Fibroblast of skin of right quadriceps (primary cell): ENCODE data around the gene KPNA1.

Experiments used
- DNase-seq: peaks from one replicate; pipeline ENCODE4 v3.0.0-alpha.2; 2013

Gene KPNA1

GRCh38 chr3:122514123-122515019, at the start of gene KPNA1:
TSS of gene KPNA1 (minus strand) at chr3:122514939. CDS start at chr3:122496565, 18,374 bp downstream.
- DNase-seq = peak; percentile 86

- DNase-seq = peak; percentile 75
Observed at GRCh38 chr3:122564155-122564912, 49.6 kb upstream of the KPNA1 start, which contains the start of the genes DTX3L and PARP9. TSS of gene DTX3L (plus strand) at chr3:122564338. CDS start at chr3:122564427, 89 bp downstream. TSS of gene PARP9 (minus strand) at chr3:122564300. CDS start at chr3:122559620, 4,680 bp downstream.

- peak; percentile 10 for DNase-seq
Observed at GRCh38 chr3:122563717-122564025, 48.9 kb upstream of the KPNA1 start.

GRCh38 chr3:122562923-122563716, 48.4 kb upstream of the KPNA1 start:
- no peak for DNase-seq

- peak; percentile 58 for DNase-seq
Observed at GRCh38 chr3:122560680-122561079, 45.9 kb upstream of the KPNA1 start.

- DNase-seq = no peak
Observed at GRCh38 chr3:122559906-122560305, 45.2 kb upstream of the KPNA1 start.

GRCh38 chr3:122558605-122559004, 43.9 kb upstream of the KPNA1 start:
- no peak for DNase-seq

GRCh38 chr3:122557356-122557755, 42.6 kb upstream of the KPNA1 start:
- no peak for DNase-seq

GRCh38 chr3:122555275-122556071, 40.7 kb upstream of the KPNA1 start:
- DNase-seq = peak; percentile 26

GRCh38 chr3:122553171-122553570, 38.4 kb upstream of the KPNA1 start:
- DNase-seq = no peak

- no peak for DNase-seq
Observed at GRCh38 chr3:122548619-122549018, 33.9 kb upstream of the KPNA1 start.

GRCh38 chr3:122548076-122548475, 33.3 kb upstream of the KPNA1 start:
- no peak for DNase-seq

GRCh38 chr3:122546151-122546550, 31.4 kb upstream of the KPNA1 start:
- DNase-seq = no peak

- no peak for DNase-seq
Observed at GRCh38 chr3:122538956-122539490, 24.3 kb upstream of the KPNA1 start.

GRCh38 chr3:122536632-122537001, 21.9 kb upstream of the KPNA1 start:
- no peak for DNase-seq

- no peak for DNase-seq
Observed at GRCh38 chr3:122535964-122536631, 21.4 kb upstream of the KPNA1 start.

- peak; percentile 69 for DNase-seq
Observed at GRCh38 chr3:122533931-122534334, 19.2 kb upstream of the KPNA1 start.

- no peak for DNase-seq
Observed at GRCh38 chr3:122533480-122533879, 18.7 kb upstream of the KPNA1 start.

GRCh38 chr3:122530164-122530563, 15.4 kb upstream of the KPNA1 start:
- no peak for DNase-seq

GRCh38 chr3:122523317-122523716, 8.6 kb upstream of the KPNA1 start:
- no peak for DNase-seq

- no peak for DNase-seq
Observed at GRCh38 chr3:122520861-122521260, 6.1 kb upstream of the KPNA1 start.
